Activated T-cell treated with anti-CD3 and anti-CD28 coated beads for 24 hours (primary cell): ENCODE data around the gene TRMU.

Experiments used
- DNase-seq: peaks from one replicate; pipeline ENCODE4 v3.0.0-alpha.2; 2020; ENCODE audit warnings: low read depth

The TRMU gene, protein sequence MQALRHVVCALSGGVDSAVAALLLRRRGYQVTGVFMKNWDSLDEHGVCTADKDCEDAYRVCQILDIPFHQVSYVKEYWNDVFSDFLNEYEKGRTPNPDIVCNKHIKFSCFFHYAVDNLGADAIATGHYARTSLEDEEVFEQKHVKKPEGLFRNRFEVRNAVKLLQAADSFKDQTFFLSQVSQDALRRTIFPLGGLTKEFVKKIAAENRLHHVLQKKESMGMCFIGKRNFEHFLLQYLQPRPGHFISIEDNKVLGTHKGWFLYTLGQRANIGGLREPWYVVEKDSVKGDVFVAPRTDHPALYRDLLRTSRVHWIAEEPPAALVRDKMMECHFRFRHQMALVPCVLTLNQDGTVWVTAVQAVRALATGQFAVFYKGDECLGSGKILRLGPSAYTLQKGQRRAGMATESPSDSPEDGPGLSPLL

DNA sequence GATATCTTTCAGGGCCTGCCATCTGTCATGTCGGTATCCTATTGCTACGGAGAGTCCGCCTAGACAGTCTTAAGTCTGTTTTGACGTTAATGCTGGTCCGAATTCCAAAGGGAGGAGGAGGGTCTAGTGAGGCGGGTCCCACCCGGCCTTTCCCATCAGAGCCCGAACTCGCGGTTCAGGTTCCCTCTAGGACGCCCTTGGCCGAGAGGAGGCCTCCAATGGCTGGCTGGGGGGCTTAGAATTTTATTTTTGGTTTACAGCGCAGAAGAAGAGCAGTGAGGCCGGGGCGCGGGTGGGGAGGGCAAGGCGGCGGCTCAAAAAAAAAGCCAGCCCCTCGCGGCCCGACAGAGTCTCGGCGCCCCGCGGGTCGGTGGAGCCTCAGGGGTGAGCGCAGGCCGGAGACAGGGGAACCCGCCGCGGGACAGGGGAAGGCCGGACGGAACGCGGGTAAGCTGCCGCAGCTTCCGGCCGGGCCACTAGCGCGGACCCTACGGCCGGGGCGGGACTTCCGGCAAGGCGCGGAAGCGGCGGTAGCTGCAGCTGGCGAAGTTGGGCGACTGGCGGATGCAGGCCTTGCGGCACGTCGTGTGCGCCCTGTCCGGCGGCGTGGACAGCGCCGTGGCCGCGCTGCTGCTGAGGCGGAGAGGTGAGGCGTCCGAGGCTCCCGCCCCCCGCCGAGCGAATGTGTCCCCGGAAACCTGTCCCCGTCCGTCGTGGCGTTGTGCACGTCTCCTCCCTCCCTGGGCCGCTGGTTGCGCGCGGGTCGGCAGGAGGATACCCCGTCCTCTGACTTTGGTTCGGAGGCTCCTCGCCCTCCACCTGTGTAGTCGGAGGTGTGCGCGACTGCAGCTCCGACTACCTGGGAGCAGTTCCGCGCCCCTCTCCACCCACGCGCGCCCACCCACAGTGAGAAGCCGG is at the start of gene TRMU:
Gene TRMU (plus strand): TSS at position 514 of the 918 bp plus-strand sequence. CDS start 51 bp downstream, at position 565.
- DNase-seq, result peak; percentile 72

DNA sequence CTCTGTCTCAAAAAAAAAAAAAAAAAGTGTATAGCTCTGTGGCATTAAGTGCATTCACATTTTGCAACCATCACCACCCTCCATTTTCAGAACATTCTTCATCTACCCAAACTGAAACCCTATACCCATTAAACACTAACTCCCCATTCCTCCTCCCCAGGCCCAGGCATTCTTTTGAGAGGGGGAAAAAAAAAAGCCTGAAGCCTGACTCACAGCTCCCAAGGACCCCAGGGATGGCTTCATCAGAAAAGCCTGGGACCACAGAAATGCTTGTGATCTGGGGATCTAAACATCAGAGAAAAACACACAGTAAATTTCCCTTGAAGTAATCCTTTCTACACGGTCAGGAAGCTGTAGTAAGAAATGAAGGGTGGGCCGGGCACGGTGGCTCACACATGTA is 49.5 kb upstream of the TRMU start:
- DNase-seq, result no peak

DNA sequence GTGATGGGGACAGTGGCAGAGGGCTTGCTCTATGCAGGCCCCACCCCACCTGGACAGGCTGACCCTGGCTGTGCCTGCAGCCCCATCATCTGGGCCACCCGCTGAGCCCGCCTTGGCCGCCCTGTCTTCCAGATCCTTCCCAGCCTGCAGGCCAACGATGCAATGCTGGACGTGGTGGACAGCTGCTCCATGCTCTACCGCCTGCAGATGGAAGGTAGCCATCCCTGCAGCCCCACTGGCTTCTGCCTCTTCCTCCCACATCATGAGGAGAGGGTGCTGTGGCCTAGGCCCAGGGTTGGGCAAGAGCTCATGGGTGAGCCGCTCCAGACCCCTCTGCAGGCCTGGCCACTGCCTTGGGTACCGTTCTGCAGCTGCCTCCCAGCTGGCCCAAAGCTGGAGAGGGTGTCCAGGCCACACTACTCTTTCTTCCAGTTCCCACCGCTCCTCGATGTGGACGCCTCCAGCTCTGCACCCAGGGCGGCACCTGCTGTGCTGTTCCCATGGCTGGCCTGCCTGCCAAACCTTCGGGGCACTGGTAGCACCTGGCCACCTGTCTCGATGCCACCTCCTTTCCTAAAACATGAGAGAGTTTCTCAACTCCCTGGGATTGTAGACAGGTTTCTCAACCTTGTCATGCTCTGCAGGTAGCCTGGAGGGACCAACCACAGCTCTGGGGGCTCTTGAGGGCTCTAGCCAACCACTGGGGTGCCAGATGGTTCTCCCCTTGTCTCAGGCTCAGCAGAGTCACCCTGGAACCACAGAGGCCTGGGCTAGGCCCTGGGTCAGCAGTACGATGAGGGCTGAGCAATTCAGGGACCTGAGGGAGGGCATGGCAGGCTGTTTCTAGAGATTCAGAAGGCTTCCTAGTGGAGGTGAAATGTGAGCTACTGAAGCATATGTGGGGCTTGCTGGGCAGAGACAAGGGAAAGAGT is 48.3 kb upstream of the TRMU start:
- DNase-seq, result no peak

DNA sequence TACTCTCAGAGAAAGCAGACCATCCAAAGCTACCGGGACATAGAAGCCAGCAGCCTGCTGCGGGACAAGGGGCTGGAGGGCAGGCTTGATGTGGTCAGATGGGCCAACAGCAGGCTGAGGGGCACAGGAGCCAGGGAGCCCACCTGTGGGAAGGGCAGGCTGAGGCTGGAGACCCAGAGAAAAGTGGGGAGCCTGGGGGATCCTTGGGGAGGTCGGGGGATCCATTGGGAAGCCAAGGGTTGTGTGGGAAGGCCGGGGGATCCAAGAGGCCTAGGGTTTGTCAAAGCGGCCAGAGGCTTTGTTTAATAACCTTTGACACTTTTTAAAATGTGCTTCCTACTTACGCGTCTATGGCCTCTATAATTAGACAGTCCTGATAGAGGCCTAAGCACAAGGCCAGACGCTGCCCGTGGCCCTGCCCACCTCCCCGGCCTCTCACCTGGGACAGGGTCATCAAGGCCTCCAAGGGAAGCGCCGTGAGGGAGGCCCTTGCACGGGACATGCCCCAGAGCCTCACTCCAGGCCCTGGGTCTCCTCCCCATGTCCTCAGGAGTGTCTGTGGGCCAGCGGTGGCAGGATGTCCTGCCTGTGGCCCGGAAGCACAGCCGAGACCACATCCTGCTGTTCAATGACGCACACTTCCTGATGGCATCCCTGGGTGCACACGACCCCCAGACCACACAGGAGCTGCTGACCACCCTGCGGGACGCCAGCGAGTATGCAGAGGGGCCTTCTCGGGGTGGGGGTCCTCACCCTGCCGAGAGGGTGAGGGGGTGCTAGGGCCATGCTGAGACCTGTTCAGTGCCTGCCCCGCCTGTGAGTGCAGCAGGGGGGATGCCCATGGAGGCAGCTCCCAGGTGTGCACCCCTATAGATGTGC is 47.4 kb upstream of the TRMU start:
- no peak for DNase-seq

- DNase-seq, result no peak
Measured at GRCh38 chr22:46288846-46289243, 46.7 kb upstream of the TRMU start.

GRCh38 chr22:46289244-46289891 is 46.1 kb upstream of the TRMU start:
- DNase-seq, result no peak

DNA sequence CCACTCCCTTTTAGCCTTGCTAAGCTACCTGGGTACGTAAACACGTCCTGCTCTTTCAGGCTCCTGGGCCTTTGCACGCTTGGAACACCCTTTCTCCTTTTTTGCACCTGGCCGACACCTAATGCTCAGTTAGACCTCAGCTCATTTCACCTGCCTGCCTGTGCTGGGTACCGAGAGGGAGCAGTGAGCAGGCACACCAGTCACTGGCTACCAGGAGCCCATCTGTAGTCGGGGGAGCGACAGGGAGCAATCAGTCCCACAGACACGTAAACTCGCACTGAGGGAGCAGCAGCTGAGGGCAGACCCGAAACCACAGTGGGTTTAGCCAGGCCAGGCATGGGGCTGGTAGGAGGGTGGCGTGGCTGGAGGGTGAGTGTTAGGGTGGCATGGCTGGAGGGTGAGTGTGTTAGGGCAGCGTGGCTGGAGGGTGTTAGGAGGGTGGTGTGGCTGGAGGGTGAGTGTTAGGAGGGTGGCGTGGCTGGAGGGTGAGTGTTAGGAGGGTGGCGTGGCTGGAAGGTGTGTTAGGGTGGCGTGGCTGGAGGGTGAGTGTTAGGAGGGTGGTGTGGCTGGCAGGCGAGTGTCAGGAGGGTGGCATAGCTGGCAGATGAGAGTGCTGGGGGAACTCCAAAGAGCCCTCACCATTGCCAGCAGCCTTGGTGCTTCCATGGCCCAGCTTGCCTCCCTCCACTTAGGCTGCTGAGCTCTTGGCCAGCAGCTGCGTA is 45.2 kb upstream of the TRMU start:
- DNase-seq, result no peak

DNA sequence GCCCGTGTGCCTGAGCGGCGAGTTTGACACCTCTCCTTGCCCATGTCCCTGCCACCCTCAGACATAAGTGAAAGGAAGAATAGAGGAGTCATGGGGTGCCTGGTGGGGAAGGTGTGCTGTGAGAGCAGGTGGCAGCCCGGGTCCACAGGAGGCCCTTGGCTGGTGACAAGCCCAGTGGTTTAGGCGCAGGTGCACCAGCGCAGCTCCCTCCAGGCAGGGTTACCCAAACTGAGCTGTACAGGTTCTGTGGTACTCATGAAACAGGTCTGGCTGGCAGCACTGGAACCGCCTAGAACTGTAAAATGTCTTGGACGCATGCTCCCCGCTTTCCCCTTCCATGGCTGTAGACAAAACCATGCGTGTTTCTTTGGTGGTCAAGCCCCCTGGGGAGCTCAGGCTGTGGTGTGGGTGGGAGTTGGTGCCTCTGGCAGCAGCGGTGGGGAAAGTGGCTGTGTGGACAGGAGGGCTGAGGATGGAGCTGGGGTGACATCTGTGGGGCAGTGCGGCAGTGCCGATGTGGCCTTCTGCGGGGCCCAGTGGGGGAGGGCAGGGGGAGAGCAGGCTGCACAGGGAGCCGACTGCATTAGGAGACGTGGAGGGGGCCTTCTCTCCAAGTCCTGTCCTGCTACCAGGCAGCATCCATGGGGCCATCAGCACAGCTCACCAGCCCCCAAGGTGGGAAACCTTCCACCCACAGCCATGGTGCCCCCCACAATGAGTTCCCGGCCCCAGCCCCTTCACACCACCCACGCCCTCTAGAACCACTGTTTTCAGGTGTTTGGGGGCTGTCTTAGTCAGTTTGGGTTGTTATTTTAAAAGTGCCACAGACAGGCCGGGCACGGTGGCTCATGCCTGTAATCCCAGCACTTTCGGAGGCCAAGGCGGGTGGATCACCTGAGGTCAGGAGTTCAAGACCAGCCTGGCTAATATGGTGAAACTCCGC is 44.4 kb upstream of the TRMU start:
- no peak for DNase-seq

- no peak for DNase-seq
Measured at GRCh38 chr22:46292173-46292572, 43.3 kb upstream of the TRMU start.

GRCh38 chr22:46292732-46293131 is 42.8 kb upstream of the TRMU start:
- DNase-seq, result no peak

- no peak for DNase-seq
Measured at GRCh38 chr22:46293577-46294260, 41.8 kb upstream of the TRMU start.

DNA sequence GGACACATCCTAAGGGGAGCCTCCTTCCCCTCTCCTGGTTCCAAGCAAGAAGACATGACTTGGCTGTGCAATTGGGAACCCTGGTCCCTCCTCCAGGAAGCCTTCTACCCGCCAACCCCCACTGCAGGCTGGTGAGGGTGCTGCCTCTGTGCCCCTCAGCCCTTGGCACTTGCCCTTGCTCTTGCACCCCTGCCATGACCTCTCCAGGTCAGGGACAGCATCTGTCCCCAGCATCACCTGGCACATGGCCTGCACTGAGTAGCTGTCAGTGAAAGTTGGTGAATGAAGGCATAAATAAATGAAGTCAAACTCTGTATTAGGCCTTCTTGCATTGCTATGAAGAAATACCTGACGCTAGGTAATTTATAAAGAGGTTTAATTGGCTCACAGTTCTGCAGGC is 40.7 kb upstream of the TRMU start:
- no peak for DNase-seq

DNA sequence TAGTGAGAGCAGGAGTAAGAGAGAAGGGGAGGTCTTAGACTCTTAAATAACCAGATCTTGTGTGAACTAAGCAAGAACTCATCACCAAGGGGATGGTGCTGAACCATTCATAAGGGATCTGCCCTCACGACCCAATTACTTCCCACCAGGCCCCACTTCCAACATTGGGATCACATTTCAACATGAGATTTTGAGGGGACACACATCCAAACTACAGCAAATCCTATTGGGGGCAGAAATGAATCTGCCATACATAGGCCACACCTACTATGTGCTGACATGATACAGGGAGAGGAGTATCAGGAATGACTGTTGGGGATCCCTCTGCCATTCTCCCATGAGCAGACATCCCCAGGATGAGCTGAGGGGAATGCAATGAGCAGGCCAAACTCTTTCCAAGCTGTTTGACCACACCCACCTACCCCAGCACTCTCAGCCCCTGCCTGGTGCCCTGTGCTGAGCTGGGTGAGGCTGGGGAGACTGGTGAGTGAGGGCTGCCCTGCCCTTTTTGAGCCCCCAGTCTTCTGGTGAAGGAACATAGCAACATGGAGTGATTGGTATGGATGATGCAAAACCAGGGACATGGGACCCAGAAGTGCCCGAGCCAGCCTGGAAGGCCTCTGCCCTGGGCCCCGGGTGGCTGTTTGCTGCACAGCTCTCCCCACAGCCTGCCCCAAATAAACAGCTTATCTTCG is 40.1 kb upstream of the TRMU start:
- no peak for DNase-seq

DNA sequence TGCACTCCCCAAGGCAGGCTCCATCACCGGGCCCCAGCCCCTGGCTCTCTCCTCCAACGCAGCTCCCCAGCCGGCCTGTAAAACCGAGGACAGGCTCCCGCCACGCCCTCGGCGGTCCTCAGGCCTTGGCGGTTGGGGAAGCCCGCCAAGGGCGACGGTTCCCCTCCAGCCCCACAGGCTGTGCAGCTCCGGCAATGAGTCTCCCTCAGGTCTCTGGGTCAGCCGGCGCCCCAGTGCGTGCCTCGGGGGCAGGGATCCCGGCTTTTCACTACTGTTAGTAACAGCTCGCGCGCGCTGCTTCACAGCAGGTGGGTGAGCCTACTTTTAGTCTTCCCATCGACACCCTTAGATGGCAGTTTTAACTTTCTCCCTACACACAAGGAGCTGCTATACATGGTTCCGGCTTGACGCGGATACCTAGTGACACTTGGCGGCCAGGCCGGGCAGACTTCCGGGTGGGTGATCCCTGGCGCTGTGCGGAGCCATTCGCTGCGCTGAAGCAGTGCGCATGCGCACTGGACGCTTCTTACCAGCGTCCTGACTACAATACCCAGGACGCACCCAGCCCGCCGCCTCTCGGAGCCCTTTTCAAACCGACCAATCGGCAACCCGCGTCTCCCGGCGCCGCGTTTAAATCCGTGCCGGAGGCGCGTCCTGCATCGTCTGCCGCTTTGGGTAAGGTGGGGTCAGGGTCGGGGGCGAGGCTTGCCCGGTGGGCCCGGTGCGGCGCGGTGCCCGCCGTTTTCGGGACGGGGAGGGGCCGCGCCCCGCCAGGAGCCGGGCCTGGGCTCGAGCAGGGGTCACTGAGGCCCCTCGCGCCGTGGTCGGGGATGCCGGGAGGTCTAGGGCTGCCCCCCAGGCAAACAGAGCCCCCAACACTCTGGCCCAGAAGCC is 39.0 kb upstream of the TRMU start, which contains the start of gene GTSE1:
Gene GTSE1 (plus strand): TSS at position 614 of the 894 bp plus-strand sequence. CDS start 531 bp downstream, outside the sequence.
- peak; percentile 93 for DNase-seq

- DNase-seq, result no peak
Measured at GRCh38 chr22:46297151-46297812, 38.2 kb upstream of the TRMU start.

DNA sequence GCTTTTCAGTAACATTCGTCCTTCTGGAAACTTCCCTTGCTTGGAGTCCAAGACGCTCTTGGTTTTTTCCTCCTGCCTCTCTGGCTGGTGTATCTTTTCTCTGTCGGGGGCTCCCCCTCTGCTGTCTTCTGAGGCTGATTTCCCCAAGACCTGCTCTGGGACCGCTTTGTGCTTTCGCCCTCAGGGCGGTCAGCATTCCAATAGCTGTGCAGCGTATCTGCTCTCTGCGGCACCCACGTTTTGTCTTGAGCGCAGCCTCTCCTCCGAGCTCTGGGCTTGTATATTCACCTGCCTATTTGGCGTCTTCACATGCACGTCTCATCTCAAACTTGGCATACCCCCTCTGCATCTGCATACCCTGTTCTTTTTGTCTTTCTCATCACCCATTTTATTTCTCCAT is 36.4 kb upstream of the TRMU start:
- no peak for DNase-seq
